OCI-LY1 (cell line): ENCODE data around the gene HGFAC.

Experiments used
- H2AFZ ChIP-seq: fragments of 200-600 bp; sonication (generic), shearing (Covaris generic); 2 replicates; pipeline ENCODE4 v1.6.0; 2014; ENCODE audit warnings: antibody characterized with exemption, mild to moderate bottlenecking, low read length
- H3F3A ChIP-seq: fragments of 200-600 bp; sonication (generic), shearing (Covaris generic); 2 replicates; pipeline ENCODE4 v1.6.0; 2014; ENCODE audit warnings: mild to moderate bottlenecking, antibody characterized with exemption, low read length, moderate library complexity; ENCODE audit not compliant: insufficient read depth
- H3K27ac ChIP-seq: fragments of 200-600 bp; sonication (generic); 2 replicates; pipeline ENCODE4 v1.5.1; 2014; ENCODE audit warnings: low read length, mixed run types, mild to moderate bottlenecking, low read depth; ENCODE audit not compliant: poor library complexity, severe bottlenecking
- H3K27me3 ChIP-seq: fragments of 200-600 bp; sonication (generic); 2 replicates; pipeline ENCODE4 v1.6.0; 2014; ENCODE audit warnings: antibody characterized with exemption, mild to moderate bottlenecking, low read length, moderate library complexity; ENCODE audit not compliant: insufficient read depth
- H3K36me3 ChIP-seq: fragments of 200-600 bp; sonication (generic); 2 replicates; pipeline ENCODE4 v1.6.1; 2014; ENCODE audit warnings: mild to moderate bottlenecking, antibody characterized with exemption, low read length, moderate library complexity, mixed read lengths; ENCODE audit not compliant: insufficient read depth
- H3K4me1 ChIP-seq: fragments of 200-600 bp; sonication (generic); 2 replicates; pipeline ENCODE4 v1.5.1; 2014; ENCODE audit warnings: mild to moderate bottlenecking, low read length, moderate library complexity; ENCODE audit not compliant: insufficient read depth, severe bottlenecking
- H3K4me2 ChIP-seq: fragments of 200-600 bp; sonication (generic), shearing (Covaris generic); 2 replicates; pipeline ENCODE4 v1.6.1; 2014; ENCODE audit warnings: low read length
- H3K4me3 ChIP-seq: fragments of 200-600 bp; sonication (generic); 2 replicates; pipeline ENCODE4 v1.5.1; 2014; ENCODE audit warnings: low read length, low read depth, mild to moderate bottlenecking, mixed read lengths; ENCODE audit not compliant: poor library complexity, severe bottlenecking
- H3K79me2 ChIP-seq: fragments of 200-600 bp; shearing (Covaris generic); 2 replicates; pipeline ENCODE4 v1.6.1; 2016; ENCODE audit warnings: mixed run types, low read length, mixed read lengths; ENCODE audit not compliant: insufficient read depth
- H3K9ac ChIP-seq: fragments of 200-600 bp; sonication (generic), shearing (Covaris generic); 2 replicates; pipeline ENCODE4 v1.6.1; 2014; ENCODE audit warnings: mild to moderate bottlenecking, low read length, mixed read lengths
- H3K9me2 ChIP-seq: fragments of 200-600 bp; sonication (generic), shearing (Covaris generic); 2 replicates; pipeline ENCODE4 v1.6.1; 2014; ENCODE audit warnings: low read depth, mild to moderate bottlenecking, low read length, mixed read lengths
- H3K9me3 ChIP-seq: fragments of 200-600 bp; shearing (Covaris generic); 2 replicates; pipeline ENCODE4 v1.6.1; 2014; ENCODE audit warnings: low read length, mixed read lengths
- H4K20me1 ChIP-seq: fragments of 200-600 bp; sonication (generic), shearing (Covaris generic); 2 replicates; pipeline ENCODE4 v1.6.0; 2016; ENCODE audit warnings: mild to moderate bottlenecking, low read length; ENCODE audit not compliant: insufficient read depth
- CTCF ChIP-seq: fragments of 200-600 bp; sonication (generic), shearing (Covaris generic); IDR thresholded peaks from 2 replicates; pipeline ENCODE4 v1.5.1; 2017; ENCODE audit warnings: mild to moderate bottlenecking, antibody characterized with exemption, low read length, moderate library complexity, mixed read lengths
- EZH2 ChIP-seq: fragments of 200-600 bp; sonication (generic), shearing (Covaris generic); IDR thresholded peaks from 2 replicates; pipeline ENCODE4 v1.8.0; 2017; ENCODE audit warnings: borderline replicate concordance, mixed run types, mild to moderate bottlenecking, antibody characterized with exemption, low read length, moderate library complexity, mixed read lengths

The HGFAC gene

GRCh38 chr4:3494462-3494871 lies 52.7 kb downstream of the HGFAC start:
- no peaks in the 10 kb centered on the region for H3K9me3 ChIP-seq
- H3K79me2 ChIP-seq, result no peaks in the 10 kb centered on the region
- H4K20me1 ChIP-seq, result no peaks in the 10 kb centered on the region
- H3K4me2 ChIP-seq, result no peak overlapping the region
- no peaks in the 10 kb centered on the region for H3K9me2 ChIP-seq
- no peaks in the 10 kb centered on the region for H3K4me1 ChIP-seq
- H3F3A ChIP-seq, result no peaks in the 10 kb centered on the region
- no peak overlapping the region for H2AFZ ChIP-seq
- no peaks in the 10 kb centered on the region for H3K36me3 ChIP-seq
- no peak overlapping the region for H3K27ac ChIP-seq
- no peak overlapping the region for H3K4me3 ChIP-seq
- no peaks in the 10 kb centered on the region for H3K27me3 ChIP-seq
- no peak overlapping the region for H3K9ac ChIP-seq
- TF ChIP-seq EZH2, result no peak
- no peak for TF ChIP-seq CTCF

GRCh38 chr4:3495204-3495975 lies 53.6 kb downstream of the HGFAC start:
- Histone ChIP-seq H3K9me2 (no peaks in the 10 kb centered on the region), H3K27ac (no peak overlapping the region), H3F3A (no peaks in the 10 kb centered on the region), H3K79me2 (no peaks in the 10 kb centered on the region), H3K4me1 (no peaks in the 10 kb centered on the region), H3K27me3 (no peaks in the 10 kb centered on the region), H3K9me3 (no peaks in the 10 kb centered on the region), H3K4me3 (no peak overlapping the region), H3K36me3 (no peaks in the 10 kb centered on the region), H3K9ac (no peak overlapping the region), H3K4me2 (no peak overlapping the region), H2AFZ (no peak overlapping the region), H4K20me1 (no peaks in the 10 kb centered on the region)
- no peak for TF ChIP-seq CTCF
- no peak for TF ChIP-seq EZH2

GRCh38 chr4:3496021-3496420 lies 54.3 kb downstream of the HGFAC start:
- Histone ChIP-seq H3K4me3 (no peak overlapping the region), H3K9me3 (no peaks in the 10 kb centered on the region), H3K36me3 (no peaks in the 10 kb centered on the region), H3K9me2 (no peaks in the 10 kb centered on the region), H3K4me1 (no peaks in the 10 kb centered on the region), H3K27ac (no peak overlapping the region), H2AFZ (no peak overlapping the region), H3K9ac (no peak overlapping the region), H3K79me2 (no peaks in the 10 kb centered on the region), H3F3A (no peaks in the 10 kb centered on the region), H4K20me1 (no peaks in the 10 kb centered on the region), H3K4me2 (no peak overlapping the region), H3K27me3 (no peaks in the 10 kb centered on the region)
- no peak for TF ChIP-seq EZH2
- TF ChIP-seq CTCF, result no peak
